Astrocyte of the cerebellum (primary cell): ENCODE results near the gene AHNAK2.
A peak's percentile ranks its signal among the peaks of the same experiment; 100 is the strongest.

Experiments
- DNase-seq: peaks from one replicate; pipeline ENCODE4 v3.0.0-alpha.2; 2011; ENCODE audit warnings: low read depth
- H3K4me3 ChIP-seq: 2 replicates; pipeline ENCODE4 v1.5.1; 2011; ENCODE audit warnings: mild to moderate bottlenecking, low read depth, low read length, moderate library complexity
- in situ Hi-C: cut with HindIII; loops from 2 replicates; pipeline ENCODE4 v1.10.0; 2017; ENCODE audit warnings: low sequenced_read_pairs
- TF ChIP-seq, protein P1 (sequence below): IDR thresholded peaks from 2 replicates; pipeline ENCODE4 v1.5.1; 2012; ENCODE audit warnings: low read length, low read depth, moderate library complexity, mild to moderate bottlenecking; ENCODE audit errors: missing control alignments

Gene AHNAK2

DNA sequence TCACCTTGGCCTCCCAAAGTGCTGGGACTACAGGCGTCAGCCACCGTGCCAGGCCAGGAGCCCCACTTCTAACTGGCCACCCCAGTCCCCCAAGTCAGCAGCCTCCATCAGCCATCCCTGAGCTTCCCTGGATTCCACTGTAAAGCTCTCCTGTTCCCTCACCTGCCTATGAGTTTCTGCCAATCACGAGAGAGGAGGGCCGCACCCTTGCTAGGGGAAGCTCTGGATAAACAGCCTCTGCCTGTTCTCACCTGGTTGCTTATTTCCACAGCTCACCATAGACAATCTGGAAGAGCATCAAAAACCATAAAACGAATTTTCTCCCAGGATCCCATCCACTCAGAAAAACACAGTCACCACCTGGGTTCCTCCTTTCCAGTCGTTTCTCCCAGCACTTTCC is 37.7 kb upstream of the AHNAK2 start:
- no peak overlapping the region for H3K4me3 ChIP-seq
- TF ChIP-seq, protein P1, sequence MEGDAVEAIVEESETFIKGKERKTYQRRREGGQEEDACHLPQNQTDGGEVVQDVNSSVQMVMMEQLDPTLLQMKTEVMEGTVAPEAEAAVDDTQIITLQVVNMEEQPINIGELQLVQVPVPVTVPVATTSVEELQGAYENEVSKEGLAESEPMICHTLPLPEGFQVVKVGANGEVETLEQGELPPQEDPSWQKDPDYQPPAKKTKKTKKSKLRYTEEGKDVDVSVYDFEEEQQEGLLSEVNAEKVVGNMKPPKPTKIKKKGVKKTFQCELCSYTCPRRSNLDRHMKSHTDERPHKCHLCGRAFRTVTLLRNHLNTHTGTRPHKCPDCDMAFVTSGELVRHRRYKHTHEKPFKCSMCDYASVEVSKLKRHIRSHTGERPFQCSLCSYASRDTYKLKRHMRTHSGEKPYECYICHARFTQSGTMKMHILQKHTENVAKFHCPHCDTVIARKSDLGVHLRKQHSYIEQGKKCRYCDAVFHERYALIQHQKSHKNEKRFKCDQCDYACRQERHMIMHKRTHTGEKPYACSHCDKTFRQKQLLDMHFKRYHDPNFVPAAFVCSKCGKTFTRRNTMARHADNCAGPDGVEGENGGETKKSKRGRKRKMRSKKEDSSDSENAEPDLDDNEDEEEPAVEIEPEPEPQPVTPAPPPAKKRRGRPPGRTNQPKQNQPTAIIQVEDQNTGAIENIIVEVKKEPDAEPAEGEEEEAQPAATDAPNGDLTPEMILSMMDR: no peak
- no peak for DNase-seq
- in situ Hi-C loops: no loop called here

DNA sequence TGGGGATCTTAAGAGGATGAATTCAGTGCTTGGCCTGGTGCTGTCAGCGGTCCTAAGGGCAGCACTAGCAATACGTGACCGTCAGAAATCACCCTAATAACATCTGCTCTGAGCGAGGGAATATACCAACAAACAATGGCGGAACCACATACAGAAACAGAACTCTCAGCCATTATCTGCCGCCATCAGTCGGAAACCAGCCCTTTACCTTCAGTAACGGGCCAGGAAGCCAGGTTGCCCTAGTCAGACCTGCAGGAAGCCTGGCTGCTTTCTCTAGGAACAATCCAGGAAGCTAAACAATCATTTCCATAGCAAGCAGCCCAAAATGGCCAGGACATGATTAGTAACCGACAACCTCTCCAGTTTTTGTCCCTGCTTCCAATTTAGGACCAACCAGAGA is 37.1 kb upstream of the AHNAK2 start:
- in situ Hi-C loops: no loop called here
- TF ChIP-seq, protein P1: no peak
- no peak overlapping the region for H3K4me3 ChIP-seq

DNA sequence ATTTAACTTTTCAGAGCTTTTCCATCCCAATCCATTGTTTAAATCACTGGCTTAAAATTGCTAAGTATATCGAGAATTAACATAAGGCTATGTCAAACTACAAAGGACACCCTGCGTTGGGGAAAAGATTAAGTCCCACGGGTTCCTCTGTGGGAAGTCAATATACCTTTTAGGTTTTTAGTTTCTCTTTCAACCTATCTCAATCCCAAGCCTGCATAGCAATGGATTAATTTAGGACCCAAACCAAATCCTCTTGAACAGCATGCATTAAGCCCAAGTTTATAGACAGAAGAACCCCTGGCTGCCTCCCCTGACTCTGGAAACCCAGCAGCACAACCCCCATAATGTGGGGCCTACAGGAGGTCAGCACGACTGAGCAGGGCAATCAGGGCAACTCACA is 36.5 kb upstream of the AHNAK2 start:
- in situ Hi-C loops: no loop called here
- H3K4me3 ChIP-seq: peak overlapping the region; percentile 6
- no peak for DNase-seq
- TF ChIP-seq, protein P1: no peak

More for the DNA sequence above, 37.1 kb upstream of the AHNAK2 start:
- no peak for DNase-seq

DNA sequence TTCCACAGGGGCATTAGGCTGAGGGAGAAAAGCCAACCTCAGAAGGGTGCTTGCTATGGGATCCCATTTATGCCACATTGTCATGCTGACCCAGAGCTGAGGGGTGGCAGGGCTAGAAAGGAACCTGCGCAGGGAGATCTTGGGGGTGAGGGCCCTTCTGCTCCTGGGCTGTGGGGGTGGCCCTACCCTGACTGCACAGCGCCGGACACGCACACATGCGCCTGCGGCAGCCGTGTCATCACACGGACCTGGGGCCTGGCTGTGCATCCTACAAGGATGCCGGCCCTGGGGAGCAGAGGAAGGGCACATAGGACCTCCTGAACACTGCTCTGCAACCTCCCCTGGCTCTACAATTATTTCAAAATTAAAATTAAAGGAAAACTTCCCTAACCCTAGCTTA is 35.9 kb upstream of the AHNAK2 start:
- in situ Hi-C loops: no loop called here
- DNase-seq: no peak
- TF ChIP-seq, protein P1: no peak
- no peak overlapping the region for H3K4me3 ChIP-seq

DNA sequence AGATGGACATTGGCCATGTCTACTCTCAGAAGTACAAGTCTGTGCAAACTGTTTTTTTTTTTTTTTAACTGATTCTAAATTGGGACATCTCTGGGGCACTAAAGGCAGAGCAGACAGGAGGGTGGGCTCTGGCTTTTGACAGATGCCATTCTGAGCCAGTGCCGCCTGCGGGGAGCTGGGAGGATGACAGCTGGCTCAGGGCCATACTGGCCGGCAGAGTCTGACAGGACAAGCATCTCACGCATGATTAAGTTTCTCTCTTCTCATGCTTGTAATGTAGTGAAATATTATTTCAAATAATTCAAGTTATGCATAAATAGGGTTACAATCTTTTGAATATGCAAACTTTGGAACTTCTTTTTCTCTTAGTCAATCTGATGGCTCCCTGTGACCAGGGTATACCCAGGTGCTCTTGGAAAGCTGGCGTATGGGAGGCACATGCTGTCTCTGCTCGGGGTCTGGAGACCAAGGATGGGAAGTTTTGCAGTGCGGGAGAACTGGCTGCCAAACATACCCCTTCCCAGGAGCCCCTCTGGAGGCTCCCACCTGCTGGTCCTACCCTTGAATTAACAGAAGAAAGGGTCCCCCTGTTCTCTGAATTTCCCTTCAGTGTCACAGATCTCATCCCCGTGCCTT is 35.1 kb upstream of the AHNAK2 start:
- no peak for DNase-seq
- in situ Hi-C loops: no loop called here
- TF ChIP-seq, protein P1: peak; percentile 14
- H3K4me3 ChIP-seq: no peak overlapping the region

DNA sequence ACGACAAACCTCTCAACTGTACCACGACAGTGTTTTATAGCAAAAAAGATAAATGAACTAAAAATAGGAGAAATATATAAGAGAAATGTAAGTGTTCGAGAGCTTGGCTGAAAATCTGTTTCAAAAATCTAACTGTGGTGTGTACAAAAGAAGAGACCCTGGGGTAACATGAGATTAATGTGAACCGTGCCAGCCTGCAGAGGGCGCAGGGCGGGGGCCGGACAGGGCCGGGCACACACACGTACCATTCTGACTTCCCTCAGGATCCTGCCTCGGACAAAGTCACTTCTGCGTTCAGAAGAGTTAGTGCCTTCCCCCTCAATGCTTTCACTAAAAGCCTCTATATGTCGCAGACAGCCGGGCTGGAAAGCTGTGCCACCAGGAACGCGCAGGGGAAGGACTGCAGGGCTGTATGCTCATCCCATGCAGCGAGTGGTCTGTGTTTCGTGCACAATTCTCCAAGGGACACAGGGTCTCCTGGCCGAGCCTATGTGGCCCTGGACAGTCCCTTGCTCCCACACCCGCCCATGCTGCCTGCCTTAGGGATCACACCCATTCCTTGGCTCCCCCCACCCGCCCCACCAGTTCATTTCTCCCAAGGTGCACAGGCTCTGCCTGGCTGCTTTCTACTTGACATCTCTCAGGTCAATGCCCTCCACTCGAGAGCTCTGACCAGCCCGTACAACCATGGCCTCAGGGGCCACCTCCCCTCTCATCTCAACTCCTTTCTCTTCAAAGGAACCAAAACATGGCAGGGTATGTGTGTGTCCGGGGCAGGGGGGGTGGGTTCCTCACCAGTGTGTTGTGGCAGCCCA is 34.2 kb upstream of the AHNAK2 start:
- no peak for DNase-seq
- in situ Hi-C loops: no loop called here
- no peak overlapping the region for H3K4me3 ChIP-seq
- TF ChIP-seq, protein P1: peak; percentile 52
